Measurements from ENCODE around the gene SLC25A31. TPM values are rescaled to one million over a fixed set of nuclear protein-coding genes. Genes with fewer than 3 reads are reported as not detected.

SLC25A31 gene
- total RNA-seq, 4 donors from 2014 or later = 0.40 TPM; not detected in 3

DNA sequence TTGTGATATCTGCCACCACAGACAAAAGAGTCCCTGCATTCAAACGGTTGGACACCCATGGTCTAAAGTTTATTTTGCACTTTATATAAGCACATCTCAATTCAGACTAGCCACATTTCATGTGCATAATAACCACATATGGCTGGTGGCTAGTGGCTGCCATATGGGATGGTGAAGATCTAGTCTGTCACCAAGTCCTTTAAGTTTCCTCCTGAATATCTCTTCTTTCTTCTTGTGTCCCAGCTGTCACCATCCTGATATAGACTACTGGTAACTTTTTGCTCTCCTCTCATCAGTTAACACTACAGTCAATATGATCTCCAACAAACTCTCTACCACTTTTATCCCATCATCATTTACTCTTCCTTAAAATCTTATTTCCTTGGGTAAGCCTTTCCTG, 61.2 kb downstream of the SLC25A31 start:
- no peak overlapping the region for H3K4me3 ChIP-seq (replicated peaks in 1 of 3)
- no peak for TF ChIP-seq POLR2A (IDR thresholded peaks at IDR 0.05)
- TF ChIP-seq, protein P1, sequence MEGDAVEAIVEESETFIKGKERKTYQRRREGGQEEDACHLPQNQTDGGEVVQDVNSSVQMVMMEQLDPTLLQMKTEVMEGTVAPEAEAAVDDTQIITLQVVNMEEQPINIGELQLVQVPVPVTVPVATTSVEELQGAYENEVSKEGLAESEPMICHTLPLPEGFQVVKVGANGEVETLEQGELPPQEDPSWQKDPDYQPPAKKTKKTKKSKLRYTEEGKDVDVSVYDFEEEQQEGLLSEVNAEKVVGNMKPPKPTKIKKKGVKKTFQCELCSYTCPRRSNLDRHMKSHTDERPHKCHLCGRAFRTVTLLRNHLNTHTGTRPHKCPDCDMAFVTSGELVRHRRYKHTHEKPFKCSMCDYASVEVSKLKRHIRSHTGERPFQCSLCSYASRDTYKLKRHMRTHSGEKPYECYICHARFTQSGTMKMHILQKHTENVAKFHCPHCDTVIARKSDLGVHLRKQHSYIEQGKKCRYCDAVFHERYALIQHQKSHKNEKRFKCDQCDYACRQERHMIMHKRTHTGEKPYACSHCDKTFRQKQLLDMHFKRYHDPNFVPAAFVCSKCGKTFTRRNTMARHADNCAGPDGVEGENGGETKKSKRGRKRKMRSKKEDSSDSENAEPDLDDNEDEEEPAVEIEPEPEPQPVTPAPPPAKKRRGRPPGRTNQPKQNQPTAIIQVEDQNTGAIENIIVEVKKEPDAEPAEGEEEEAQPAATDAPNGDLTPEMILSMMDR (IDR thresholded peaks at IDR 0.05) = no peak
- intact Hi-C loops (cut with DNase I) = no loop called here
- no peaks in the 10 kb centered on the region for H3K4me1 ChIP-seq
- H3K27me3 ChIP-seq = no peaks in the 10 kb centered on the region
- no peaks in the 10 kb centered on the region for H3K9me3 ChIP-seq
- no peaks in the 10 kb centered on the region for H3K36me3 ChIP-seq
- WGBS, 2 donors = 72 to 78% methylated on average over 1 of the region's 1 CpG
- H3K27ac ChIP-seq = no peak overlapping the region
- DNase-seq = no peak

DNA sequence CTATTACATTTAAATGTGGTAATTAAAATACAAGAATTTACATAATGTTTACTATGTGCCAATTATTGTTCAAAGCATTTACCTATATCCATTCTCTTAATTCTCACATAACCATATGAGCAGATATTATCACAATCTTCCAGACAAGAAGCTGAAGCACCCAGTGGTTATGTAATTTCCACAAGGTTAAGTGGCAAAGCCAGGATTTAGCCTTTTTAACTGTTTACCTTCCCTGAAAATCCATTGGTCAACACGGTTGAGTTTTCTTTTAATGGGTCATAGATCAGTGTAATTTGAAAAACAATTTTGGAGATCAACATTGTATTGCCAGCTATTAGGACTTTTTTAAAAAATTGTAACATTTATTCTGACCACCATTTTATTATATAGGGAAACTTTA, 63.3 kb downstream of the SLC25A31 start:
- no peaks in the 10 kb centered on the region for H3K27me3 ChIP-seq
- no peaks in the 10 kb centered on the region for H3K9me3 ChIP-seq
- H3K4me3 ChIP-seq (replicated peaks in 1 of 3) = no peak overlapping the region
- 59 to 84% methylated on average over 1 of the region's 1 CpG for WGBS, 2 donors
- no peaks in the 10 kb centered on the region for H3K36me3 ChIP-seq
- no peak for DNase-seq
- TF ChIP-seq, protein P1 (IDR thresholded peaks at IDR 0.05) = no peak
- TF ChIP-seq POLR2A (IDR thresholded peaks at IDR 0.05) = no peak
- no peak overlapping the region for H3K27ac ChIP-seq
- intact Hi-C loops (cut with DNase I) = no loop called here
- no peaks in the 10 kb centered on the region for H3K4me1 ChIP-seq

DNA sequence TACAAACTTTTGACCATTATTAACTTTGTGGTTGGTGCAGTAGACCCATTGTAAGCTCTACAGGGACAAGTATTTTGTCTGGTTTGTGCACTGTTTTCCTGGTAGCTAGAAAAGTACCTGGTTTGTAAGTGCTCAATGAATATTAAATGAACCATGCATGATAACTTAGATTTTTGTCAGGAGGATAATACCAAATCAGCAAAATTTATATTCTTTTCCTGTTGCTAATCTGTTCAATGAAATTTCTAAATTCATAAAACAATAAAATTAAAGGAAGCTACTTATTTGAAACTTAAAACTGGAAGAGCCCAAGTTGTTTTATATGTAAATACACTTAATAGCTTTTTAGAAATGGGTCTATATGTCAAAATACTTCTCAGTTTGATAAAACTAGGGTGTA, 69.5 kb downstream of the SLC25A31 start:
- Histone ChIP-seq H3K27me3 (no peaks in the 10 kb centered on the region), H3K36me3 (no peaks in the 10 kb centered on the region), H3K27ac (no peak overlapping the region), H3K4me1 (peaks cover 0 to 3% of the 10 kb centered on the region in 2 donors), H3K4me3 (replicated peaks in 1 of 3) (no peak overlapping the region), H3K9me3 (no peaks in the 10 kb centered on the region)
- TF ChIP-seq, protein P1 (IDR thresholded peaks at IDR 0.05) = no peak
- TF ChIP-seq POLR2A (IDR thresholded peaks at IDR 0.05) = no peak
- no peak for DNase-seq
- intact Hi-C loops (cut with DNase I) = no loop called here

DNA sequence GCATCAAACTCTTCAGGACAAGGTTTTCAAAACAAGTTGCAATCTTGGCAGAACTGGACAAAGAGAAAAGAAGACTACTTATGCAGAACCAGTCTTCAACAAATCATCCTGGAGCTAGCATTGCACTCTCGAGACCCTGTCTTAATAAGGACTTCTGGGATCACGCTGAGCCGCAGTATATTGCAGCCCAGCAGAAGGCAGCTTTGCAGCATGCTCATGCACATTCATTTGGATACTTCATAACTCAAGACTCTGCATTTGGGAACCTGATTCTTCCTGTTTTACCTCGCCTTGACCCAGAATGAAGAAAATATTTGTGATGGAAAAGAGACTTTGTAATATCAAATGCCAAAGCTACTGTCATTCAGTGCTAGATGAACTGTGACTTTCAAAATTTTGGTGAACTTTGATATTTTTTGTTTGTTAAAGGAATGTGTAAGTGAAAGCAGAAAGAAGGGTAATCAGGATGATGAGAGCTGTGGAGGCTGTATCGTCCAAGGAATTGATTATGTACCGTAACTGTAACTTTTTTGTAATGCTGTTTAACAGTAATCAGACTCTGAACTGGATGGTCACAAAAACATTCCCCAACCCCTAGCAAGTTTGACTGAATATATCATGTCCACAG, 79.1 kb downstream of the SLC25A31 start:
- TF ChIP-seq, protein P1 (IDR thresholded peaks at IDR 0.05) = peak in 1 of 6 experiments; percentile 15
- TF ChIP-seq POLR2A (IDR thresholded peaks at IDR 0.05) = no peak
- no peaks in the 10 kb centered on the region for H3K4me1 ChIP-seq
- no peaks in the 10 kb centered on the region for H3K27me3 ChIP-seq
- H3K9me3 ChIP-seq = no peaks in the 10 kb centered on the region
- 50 to 71% methylated on average over 6 of the region's 6 CpGs for WGBS, 2 donors
- no peaks in the 10 kb centered on the region for H3K36me3 ChIP-seq
- DNase-seq = peak; percentile 4 to 26
- H3K4me3 ChIP-seq (replicated peaks in 1 of 3) = no peak overlapping the region
- no peak overlapping the region for H3K27ac ChIP-seq
- intact Hi-C loops (cut with DNase I) = no loop called here

DNA sequence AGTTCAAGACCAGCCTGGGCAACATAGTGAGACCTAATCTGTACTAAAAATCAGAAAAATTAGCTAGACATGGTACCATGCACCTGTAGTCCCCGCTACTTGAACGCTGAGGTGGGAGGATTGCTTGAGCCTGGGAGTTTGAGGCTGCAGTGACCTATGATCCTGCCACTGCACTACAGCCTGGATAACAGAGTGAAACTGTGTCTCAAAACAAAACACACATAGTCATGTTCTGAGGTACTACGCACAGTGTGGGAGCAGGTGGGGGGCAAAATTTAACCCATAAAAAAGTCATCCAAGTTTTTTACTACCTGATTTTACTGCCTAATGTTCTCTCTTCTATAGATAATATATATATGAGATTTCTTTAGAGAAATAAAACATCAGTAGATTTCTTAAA, 80.4 kb downstream of the SLC25A31 start:
- DNase-seq = no peak
- no peak overlapping the region for H3K27ac ChIP-seq
- no peaks in the 10 kb centered on the region for H3K4me1 ChIP-seq
- intact Hi-C loops (cut with DNase I) = no loop called here
- 95 to 97% methylated on average over 3 of the region's 3 CpGs for WGBS, 2 donors
- no peaks in the 10 kb centered on the region for H3K36me3 ChIP-seq
- H3K27me3 ChIP-seq = no peaks in the 10 kb centered on the region
- H3K4me3 ChIP-seq (replicated peaks in 1 of 3) = no peak overlapping the region
- no peak for TF ChIP-seq POLR2A (IDR thresholded peaks at IDR 0.05)
- TF ChIP-seq, protein P1 (IDR thresholded peaks at IDR 0.05) = no peak
- H3K9me3 ChIP-seq = no peaks in the 10 kb centered on the region

All from thyroid gland (tissue), 4 donors.